ENCODE measurements around the gene KRT13. TPM values are rescaled to one million over a fixed set of nuclear protein-coding genes. Genes with fewer than 3 reads are reported as not detected.

Gene KRT13
- total and polyA plus RNA-seq, 2 donors (not counting 3 experiments of a cell fraction or from before 2014, with no cell fraction given): not detected

DNA sequence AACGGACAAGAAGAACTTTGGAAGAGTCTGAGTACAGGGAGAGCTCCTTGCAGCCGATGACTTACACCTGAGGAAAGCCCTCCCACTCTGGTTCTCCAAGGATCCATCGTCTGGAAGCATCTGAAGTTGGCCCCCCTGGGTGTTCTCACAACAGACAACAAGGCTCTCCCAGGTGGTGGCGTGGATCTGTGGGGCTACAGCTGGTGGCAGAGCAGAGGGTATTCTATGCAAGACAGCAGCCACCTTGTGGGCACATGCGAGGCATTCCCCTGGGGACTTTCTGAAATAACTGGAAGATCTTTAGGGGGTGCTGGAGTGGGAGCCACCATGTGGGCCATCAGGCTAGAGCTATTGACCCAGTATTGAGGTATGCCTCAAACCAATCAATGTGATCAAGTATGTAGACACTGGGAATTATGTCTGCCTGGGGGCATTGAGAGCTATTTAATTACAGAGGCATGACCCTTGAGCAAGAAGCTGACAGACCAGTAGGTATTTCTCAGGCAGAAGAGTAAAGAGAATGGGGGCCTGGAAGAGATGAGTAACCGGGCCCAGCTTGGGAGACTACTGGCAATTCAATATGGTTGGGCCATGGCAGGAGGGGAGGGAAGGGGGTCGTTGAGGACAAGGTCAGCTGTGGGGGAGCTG lies 29.6 kb upstream of the KRT13 start:
- no peaks in the 10 kb centered on the region for H3K9me1 ChIP-seq (replicated peaks; ENCODE audit: control insufficient read depth, extremely low read depth, insufficient read depth, low read length)
- H3K9me3 ChIP-seq (replicated peaks; ENCODE audit: control insufficient read depth, insufficient read depth, low read length): no peaks in the 10 kb centered on the region
- H3K27ac ChIP-seq (ENCODE audit: insufficient read depth, low read depth, low read length): no peak overlapping the region
- no peaks in the 10 kb centered on the region for H3K27me3 ChIP-seq (ENCODE audit: control insufficient read depth in 2 of 2, insufficient read depth in 2 of 2, low read length in 2 of 2)
- H4K20me1 ChIP-seq (replicated peaks; ENCODE audit: control insufficient read depth, extremely low read depth, insufficient read depth, low read length): no peaks in the 10 kb centered on the region
- peaks cover 11% of the 10 kb centered on the region for H3K4me1 ChIP-seq (ENCODE audit: control insufficient read depth, extremely low read depth, insufficient read depth, low read length)
- no peak for FAIRE-seq
- no peak overlapping the region for H2AFZ ChIP-seq (ENCODE audit: low read depth, low read length)
- H3K36me3 ChIP-seq (ENCODE audit: control insufficient read depth in 2 of 2, extremely low read depth in 1 of 2, insufficient read depth in 2 of 2, low read length in 2 of 2): no peaks in the 10 kb centered on the region
- H3K4me3 ChIP-seq (replicated peaks in 1 of 3; ENCODE audit: insufficient read depth in 1 of 3, low read depth in 1 of 3, low read length in 3 of 3): no peak overlapping the region
- intact Hi-C loops (cut with micrococcal nuclease) (no loop called here), dilution Hi-C loops (cut with MboI; ENCODE audit: extremely low pct_ligation_motif_present, low sequenced_read_pairs) (no loop called here)
- ChIA-PET CTCF (interaction anchor here (1.3 to 4.2 kb wide), 5 partner anchors 10 to 131 kb away, joined by 3 to 46 read pairs (median 4); no protein-coding TSS in a partner anchor), POLR2A (no interaction called here)
- no TSS peak for BruUV-seq (replicated peaks)
- no peaks in the 10 kb centered on the region for H3K79me2 ChIP-seq (ENCODE audit: control insufficient read depth, insufficient read depth, low read length)
- H3K9ac ChIP-seq (replicated peaks; ENCODE audit: extremely low read depth, insufficient read depth, low read length): no peak overlapping the region
- no peak for TF ChIP-seq POLR2A (IDR thresholded peaks at IDR 0.05; ENCODE audit: low read depth, low read length)
- no peak for TF ChIP-seq EZH2 (IDR thresholded peaks at IDR 0.05; ENCODE audit: borderline replicate concordance, low read depth, low read length, severe bottlenecking)
- TF ChIP-seq, protein P1, sequence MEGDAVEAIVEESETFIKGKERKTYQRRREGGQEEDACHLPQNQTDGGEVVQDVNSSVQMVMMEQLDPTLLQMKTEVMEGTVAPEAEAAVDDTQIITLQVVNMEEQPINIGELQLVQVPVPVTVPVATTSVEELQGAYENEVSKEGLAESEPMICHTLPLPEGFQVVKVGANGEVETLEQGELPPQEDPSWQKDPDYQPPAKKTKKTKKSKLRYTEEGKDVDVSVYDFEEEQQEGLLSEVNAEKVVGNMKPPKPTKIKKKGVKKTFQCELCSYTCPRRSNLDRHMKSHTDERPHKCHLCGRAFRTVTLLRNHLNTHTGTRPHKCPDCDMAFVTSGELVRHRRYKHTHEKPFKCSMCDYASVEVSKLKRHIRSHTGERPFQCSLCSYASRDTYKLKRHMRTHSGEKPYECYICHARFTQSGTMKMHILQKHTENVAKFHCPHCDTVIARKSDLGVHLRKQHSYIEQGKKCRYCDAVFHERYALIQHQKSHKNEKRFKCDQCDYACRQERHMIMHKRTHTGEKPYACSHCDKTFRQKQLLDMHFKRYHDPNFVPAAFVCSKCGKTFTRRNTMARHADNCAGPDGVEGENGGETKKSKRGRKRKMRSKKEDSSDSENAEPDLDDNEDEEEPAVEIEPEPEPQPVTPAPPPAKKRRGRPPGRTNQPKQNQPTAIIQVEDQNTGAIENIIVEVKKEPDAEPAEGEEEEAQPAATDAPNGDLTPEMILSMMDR (IDR thresholded peaks at IDR 0.05; ENCODE audit: extremely low read depth in 1 of 2, insufficient read depth in 1 of 2, low read depth in 1 of 2, low read length in 2 of 2): no peak
- no peak for TF ChIP-seq FOS (IDR thresholded peaks at IDR 0.05; ENCODE audit: borderline replicate concordance, insufficient read depth, low read length)
- no peak for TF ChIP-seq GATA2 (IDR thresholded peaks at IDR 0.05; ENCODE audit: insufficient read depth, insufficient read length, low read depth, low read length)
- TF ChIP-seq, protein P2, sequence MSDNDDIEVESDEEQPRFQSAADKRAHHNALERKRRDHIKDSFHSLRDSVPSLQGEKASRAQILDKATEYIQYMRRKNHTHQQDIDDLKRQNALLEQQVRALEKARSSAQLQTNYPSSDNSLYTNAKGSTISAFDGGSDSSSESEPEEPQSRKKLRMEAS (IDR thresholded peaks at IDR 0.05; ENCODE audit: insufficient read depth, insufficient read length): no peak
- no peak for TF ChIP-seq MYC (IDR thresholded peaks at IDR 0.05; ENCODE audit: low read depth, low read length)
- no peak for TF ChIP-seq JUN (IDR thresholded peaks at IDR 0.05; ENCODE audit: borderline replicate concordance, insufficient read depth, insufficient read length, low read depth)
- no peak for TF ChIP-seq POLR2AphosphoS5 (IDR thresholded peaks at IDR 0.05; ENCODE audit: insufficient read depth, low read depth, low read length)
- no peak overlapping the region for H3K4me2 ChIP-seq (ENCODE audit: insufficient read depth, low read length)
- DNase-seq (ENCODE audit: low read depth, low spot score): no peak
